Neutrophil (primary cell): ENCODE results near the gene MACF1.

Experiments used
- H3K27ac ChIP-seq: fragments of 200-600 bp; sonication (generic); 2 replicates; pipeline ENCODE4 v1.5.1; 2016; ENCODE audit warnings: mild to moderate bottlenecking, moderate library complexity
- H3K27me3 ChIP-seq: fragments of 200-600 bp; sonication (generic); 2 replicates; pipeline ENCODE4 v1.6.0; 2016; ENCODE audit warnings: mild to moderate bottlenecking
- H3K36me3 ChIP-seq: fragments of 200-600 bp; sonication (generic); 2 replicates; pipeline ENCODE4 v1.5.1; 2017
- H3K4me1 ChIP-seq, 2 experiments: fragments of 200-600 bp in 1 of 2; sonication (generic) in 1 of 2; 1 replicate in 1 of 2; 2 replicates in 1 of 2; pipeline versions ENCODE4 v1.5.1 to v1.6.1; 2013 to 2016; ENCODE audit warnings: low read depth in 1 of 2, low read length in 1 of 2, mild to moderate bottlenecking in 1 of 2, moderate library complexity in 1 of 2; ENCODE audit not compliant: control insufficient read depth in 1 of 2, insufficient read depth in 1 of 2
- H3K4me3 ChIP-seq, 2 experiments: fragments of 200-600 bp in 1 of 2; sonication (generic) in 1 of 2; 1 replicate in 1 of 2; 2 replicates in 1 of 2; pipeline ENCODE4 v1.5.1; 2013 to 2016; ENCODE audit warnings: low read depth in 1 of 2, low read length in 1 of 2, mild to moderate bottlenecking in 1 of 2, moderate library complexity in 1 of 2
- H3K9me3 ChIP-seq: fragments of 200-600 bp; sonication (generic); 2 replicates; pipeline ENCODE4 v1.5.1; 2016
- CTCF ChIP-seq: fragments of 200-600 bp; sonication (generic); IDR thresholded peaks from 2 replicates; pipeline ENCODE4 v1.5.1; 2016; ENCODE audit warnings: antibody characterized with exemption

The MACF1 gene

GRCh38 chr1:39435597-39435996, 231.1 kb downstream of the MACF1 start:
- H3K36me3 ChIP-seq = peaks cover 95% of the 10 kb centered on the region
- H3K4me3 ChIP-seq = no peak overlapping the region
- TF ChIP-seq CTCF = no peak
- H3K4me1 ChIP-seq = no peaks in the 10 kb centered on the region
- no peaks in the 10 kb centered on the region for H3K27me3 ChIP-seq
- H3K9me3 ChIP-seq = no peaks in the 10 kb centered on the region
- no peak overlapping the region for H3K27ac ChIP-seq

- Histone ChIP-seq H3K9me3 (no peaks in the 10 kb centered on the region), H3K27me3 (no peaks in the 10 kb centered on the region), H3K4me1 (no peaks in the 10 kb centered on the region), H3K36me3 (peaks cover 95% of the 10 kb centered on the region), H3K27ac (no peak overlapping the region), H3K4me3 (no peak overlapping the region)
- TF ChIP-seq CTCF = no peak
These were observed 232.3 kb downstream of the MACF1 start for GRCh38 chr1:39436842-39437241.

- no peaks in the 10 kb centered on the region for H3K9me3 ChIP-seq
- no peaks in the 10 kb centered on the region for H3K4me1 ChIP-seq
- H3K36me3 ChIP-seq = peaks cover 95% of the 10 kb centered on the region
- no peak overlapping the region for H3K27ac ChIP-seq
- H3K27me3 ChIP-seq = no peaks in the 10 kb centered on the region
- H3K4me3 ChIP-seq = no peak overlapping the region
- no peak for TF ChIP-seq CTCF
These were observed 233.5 kb downstream of the MACF1 start for GRCh38 chr1:39438042-39438441.

GRCh38 chr1:39440856-39441255, 236.4 kb downstream of the MACF1 start:
- H3K4me1 ChIP-seq = no peaks in the 10 kb centered on the region
- no peaks in the 10 kb centered on the region for H3K9me3 ChIP-seq
- no peak for TF ChIP-seq CTCF
- H3K36me3 ChIP-seq = peaks cover 97% of the 10 kb centered on the region
- no peak overlapping the region for H3K4me3 ChIP-seq
- H3K27ac ChIP-seq = no peak overlapping the region
- no peaks in the 10 kb centered on the region for H3K27me3 ChIP-seq

- no peaks in the 10 kb centered on the region for H3K4me1 ChIP-seq
- no peak for TF ChIP-seq CTCF
- no peak overlapping the region for H3K4me3 ChIP-seq
- H3K27ac ChIP-seq = no peak overlapping the region
- H3K36me3 ChIP-seq = peaks cover 97% of the 10 kb centered on the region
- H3K9me3 ChIP-seq = no peaks in the 10 kb centered on the region
- H3K27me3 ChIP-seq = no peaks in the 10 kb centered on the region
These were observed 237.3 kb downstream of the MACF1 start for GRCh38 chr1:39441797-39442196.

GRCh38 chr1:39445573-39445972, 241.1 kb downstream of the MACF1 start:
- peaks cover 100% of the 10 kb centered on the region for H3K36me3 ChIP-seq
- no peaks in the 10 kb centered on the region for H3K9me3 ChIP-seq
- no peak overlapping the region for H3K27ac ChIP-seq
- TF ChIP-seq CTCF = no peak
- no peaks in the 10 kb centered on the region for H3K4me1 ChIP-seq
- H3K4me3 ChIP-seq = no peak overlapping the region
- no peaks in the 10 kb centered on the region for H3K27me3 ChIP-seq
